ENCODE results near the gene SLC35C1. TPM values are rescaled to one million over a fixed set of nuclear protein-coding genes. Genes with fewer than 3 reads are reported as not detected.

The SLC35C1 gene
- total RNA-seq, 4 donors from 2014 or later: 28.8 to 62.3 (median 44.4) TPM

DNA sequence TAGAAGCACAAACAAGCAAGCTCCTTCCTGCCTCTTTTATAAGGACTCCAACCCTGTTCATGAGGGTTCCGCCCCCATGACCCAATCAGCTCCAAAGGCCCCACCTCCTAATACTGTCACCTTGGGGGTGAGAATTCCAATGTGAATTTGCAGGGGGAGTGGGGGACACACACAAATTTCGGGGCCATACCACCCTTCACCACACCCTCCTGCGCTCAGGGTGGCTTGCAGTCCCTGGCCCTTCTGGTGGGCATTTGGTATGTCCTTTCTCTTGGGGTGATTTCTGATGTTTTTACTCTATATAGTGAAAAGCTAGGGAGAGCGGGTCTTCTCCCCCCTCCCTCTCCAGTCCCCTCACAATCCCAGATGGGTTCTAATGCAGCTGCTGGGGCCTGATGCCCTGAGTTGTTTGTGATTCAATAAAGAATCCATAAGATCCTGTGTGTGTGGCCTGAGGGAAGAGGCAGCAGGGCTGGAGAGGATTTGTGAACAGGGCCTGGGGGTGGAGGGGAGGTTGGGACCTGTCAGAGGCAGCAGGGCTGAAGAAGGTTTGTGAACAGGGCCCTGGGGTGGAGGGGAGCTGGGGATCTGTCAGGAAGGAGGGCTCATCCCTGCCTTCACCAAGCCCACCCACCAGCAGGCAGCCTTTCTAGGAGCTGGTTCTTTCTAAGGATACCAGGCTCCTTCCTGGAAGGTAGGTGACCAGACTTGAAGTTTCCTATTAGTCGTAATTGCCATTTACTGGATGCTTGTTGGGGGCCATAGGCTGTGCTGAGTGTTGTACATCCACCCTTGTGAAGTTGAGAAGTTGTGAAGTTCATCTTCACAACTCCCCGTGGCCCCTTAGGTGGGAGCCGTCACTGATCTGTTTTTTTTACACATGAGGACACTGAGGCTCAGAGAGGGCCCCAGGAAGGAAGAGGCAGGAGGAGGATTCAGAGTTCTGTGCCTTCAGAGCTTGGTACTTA lies 7.9 kb downstream of the SLC35C1 start:
- no peaks in the 10 kb centered on the region for H3K9me3 ChIP-seq
- intact Hi-C loops (cut with DNase I; ENCODE audit: low total_unique reads): no loop called here
- in situ Hi-C loops (cut with MboI; ENCODE audit: low pct_ligation_motif_present in 1 of 4, low pct_unique_long_range_greater_than_20kb in 1 of 4, low sequenced_read_pairs in 3 of 4): no loop called here
- no peak overlapping the region for H3K4me3 ChIP-seq
- WGBS, 2 donors (ENCODE audit: low coverage in 1 of 2): 68% methylated on average over 7 of the region's 7 CpGs; no CpG with 5 or more reads in 1 of the 2 donors
- TF ChIP-seq POLR2A (IDR thresholded peaks at IDR 0.05): peak; percentile 10
- TF ChIP-seq, protein P1, sequence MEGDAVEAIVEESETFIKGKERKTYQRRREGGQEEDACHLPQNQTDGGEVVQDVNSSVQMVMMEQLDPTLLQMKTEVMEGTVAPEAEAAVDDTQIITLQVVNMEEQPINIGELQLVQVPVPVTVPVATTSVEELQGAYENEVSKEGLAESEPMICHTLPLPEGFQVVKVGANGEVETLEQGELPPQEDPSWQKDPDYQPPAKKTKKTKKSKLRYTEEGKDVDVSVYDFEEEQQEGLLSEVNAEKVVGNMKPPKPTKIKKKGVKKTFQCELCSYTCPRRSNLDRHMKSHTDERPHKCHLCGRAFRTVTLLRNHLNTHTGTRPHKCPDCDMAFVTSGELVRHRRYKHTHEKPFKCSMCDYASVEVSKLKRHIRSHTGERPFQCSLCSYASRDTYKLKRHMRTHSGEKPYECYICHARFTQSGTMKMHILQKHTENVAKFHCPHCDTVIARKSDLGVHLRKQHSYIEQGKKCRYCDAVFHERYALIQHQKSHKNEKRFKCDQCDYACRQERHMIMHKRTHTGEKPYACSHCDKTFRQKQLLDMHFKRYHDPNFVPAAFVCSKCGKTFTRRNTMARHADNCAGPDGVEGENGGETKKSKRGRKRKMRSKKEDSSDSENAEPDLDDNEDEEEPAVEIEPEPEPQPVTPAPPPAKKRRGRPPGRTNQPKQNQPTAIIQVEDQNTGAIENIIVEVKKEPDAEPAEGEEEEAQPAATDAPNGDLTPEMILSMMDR (IDR thresholded peaks at IDR 0.05): no peak
- TF ChIP-seq POLR2AphosphoS5 (IDR thresholded peaks at IDR 0.05): no peak
- no peak for TF ChIP-seq EP300 (IDR thresholded peaks at IDR 0.05; ENCODE audit: low read depth)
- H3K4me1 ChIP-seq: peaks cover 0 to 9% (median 4%) of the 10 kb centered on the region in 4 donors
- no peaks in the 10 kb centered on the region for H3K27me3 ChIP-seq
- peaks cover 0 to 6% (median 0%) of the 10 kb centered on the region in 4 donors for H3K36me3 ChIP-seq
- no peak for DNase-seq
- no peak overlapping the region for H3K27ac ChIP-seq

- no peak overlapping the region for H3K27ac ChIP-seq
- H3K4me3 ChIP-seq: no peak overlapping the region
- no peaks in the 10 kb centered on the region for H3K4me1 ChIP-seq
- TF ChIP-seq POLR2AphosphoS5 (IDR thresholded peaks at IDR 0.05) (no peak), EP300 (IDR thresholded peaks at IDR 0.05; ENCODE audit: low read depth) (no peak), POLR2A (IDR thresholded peaks at IDR 0.05) (no peak)
- TF ChIP-seq, protein P1 (IDR thresholded peaks at IDR 0.05): no peak
- no peaks in the 10 kb centered on the region for H3K27me3 ChIP-seq
- H3K36me3 ChIP-seq: peaks cover 0 to 5% (median 0%) of the 10 kb centered on the region in 4 donors
- intact Hi-C loops (cut with DNase I; ENCODE audit: low total_unique reads): no loop called here
- DNase-seq: no peak
- in situ Hi-C loops (cut with MboI; ENCODE audit: low pct_ligation_motif_present in 1 of 4, low pct_unique_long_range_greater_than_20kb in 1 of 4, low sequenced_read_pairs in 3 of 4): no loop called here
- no peaks in the 10 kb centered on the region for H3K9me3 ChIP-seq
- 71 to 80% methylated on average over 1 to 3 of the region's 3 CpGs for WGBS, 2 donors (ENCODE audit: low coverage in 1 of 2)
Observed at GRCh38 chr11:45815747-45816146, 10.8 kb downstream of the SLC35C1 start.

GRCh38 chr11:45816614-45817013 lies 11.7 kb downstream of the SLC35C1 start:
- no peak overlapping the region for H3K27ac ChIP-seq
- no peaks in the 10 kb centered on the region for H3K9me3 ChIP-seq
- peak; percentile 19 for DNase-seq
- intact Hi-C loops (cut with DNase I; ENCODE audit: low total_unique reads): no loop called here
- WGBS, 2 donors (ENCODE audit: low coverage in 1 of 2): 65 to 100% methylated on average over 1 to 3 of the region's 3 CpGs
- no peaks in the 10 kb centered on the region for H3K36me3 ChIP-seq
- no peaks in the 10 kb centered on the region for H3K4me1 ChIP-seq
- in situ Hi-C loops (cut with MboI; ENCODE audit: low pct_ligation_motif_present in 1 of 4, low pct_unique_long_range_greater_than_20kb in 1 of 4, low sequenced_read_pairs in 3 of 4): no loop called here
- no peaks in the 10 kb centered on the region for H3K27me3 ChIP-seq
- no peak overlapping the region for H3K4me3 ChIP-seq
- TF ChIP-seq, protein P1 (IDR thresholded peaks at IDR 0.05): no peak
- no peak for TF ChIP-seq POLR2A (IDR thresholded peaks at IDR 0.05)
- no peak for TF ChIP-seq POLR2AphosphoS5 (IDR thresholded peaks at IDR 0.05)
- TF ChIP-seq EP300 (IDR thresholded peaks at IDR 0.05; ENCODE audit: low read depth): no peak

- no peaks in the 10 kb centered on the region for H3K27me3 ChIP-seq
- H3K9me3 ChIP-seq: no peaks in the 10 kb centered on the region
- intact Hi-C loops (cut with DNase I; ENCODE audit: low total_unique reads) (no loop called here), in situ Hi-C loops (cut with MboI; ENCODE audit: low pct_ligation_motif_present in 1 of 4, low pct_unique_long_range_greater_than_20kb in 1 of 4, low sequenced_read_pairs in 3 of 4) (no loop called here)
- DNase-seq: no peak
- 93 to 100% methylated on average over 5 to 7 of the region's 7 CpGs for WGBS, 2 donors (ENCODE audit: low coverage in 1 of 2)
- H3K4me3 ChIP-seq: no peak overlapping the region
- TF ChIP-seq, protein P1 (IDR thresholded peaks at IDR 0.05): no peak
- TF ChIP-seq POLR2A (IDR thresholded peaks at IDR 0.05): no peak
- no peak for TF ChIP-seq EP300 (IDR thresholded peaks at IDR 0.05; ENCODE audit: low read depth)
- TF ChIP-seq POLR2AphosphoS5 (IDR thresholded peaks at IDR 0.05): no peak
- no peaks in the 10 kb centered on the region for H3K4me1 ChIP-seq
- H3K27ac ChIP-seq: no peak overlapping the region
- no peaks in the 10 kb centered on the region for H3K36me3 ChIP-seq
Observed at GRCh38 chr11:45817191-45817590, 12.2 kb downstream of the SLC35C1 start.
